A673 (cell line): ENCODE measurements around the gene TMEM163. TPM values are rescaled to one million over a fixed set of nuclear protein-coding genes. Genes with fewer than 3 reads are reported as not detected.

ENCODE experiments used
- BruUV-seq: library from RNA; stranded (reverse); fragments of 400-500 nt; replicated peaks from 2 replicates; lab custom pipeline; 2021; lab: Mats Ljungman, UMichigan
- CTCF ChIA-PET: fragments of 300-600 bp; sonication (Branson Sonifier 250); formaldehyde crosslinking; loops from one replicate; lab custom pipeline; 2022; ENCODE audit warnings: antibody characterized with exemption; lab: Charles Lee
- POLR2A ChIA-PET: fragments of 300-600 bp; sonication (Branson Sonifier 250); formaldehyde crosslinking; loops from one replicate; lab custom pipeline; 2022; ENCODE audit warnings: antibody characterized with exemption; ENCODE audit not compliant: low non-redundant PET; lab: Charles Lee
- DNase-seq: peaks from one replicate; pipeline ENCODE4 v3.0.0-alpha.2; 2015; ENCODE audit warnings: low spot score
- H3K27ac ChIP-seq: fragments of 200-600 bp; sonication (generic); 2 replicates; pipeline ENCODE4 v1.5.1; 2016; ENCODE audit warnings: mixed run types, low read depth, mild to moderate bottlenecking, mixed read lengths, antibody characterized with exemption, low read length; ENCODE audit not compliant: poor library complexity, severe bottlenecking
- H3K27me3 ChIP-seq: fragments of 200-600 bp; sonication (generic); replicated peaks from 2 replicates; pipeline ENCODE4 v1.6.1; 2017; ENCODE audit warnings: mixed run types, low read depth, mild to moderate bottlenecking, mixed read lengths, antibody characterized with exemption, low read length; ENCODE audit not compliant: insufficient read depth, poor library complexity
- H3K36me3 ChIP-seq: fragments of 200-600 bp; sonication (generic); 2 replicates; pipeline ENCODE4 v1.6.1; 2016; ENCODE audit warnings: mixed run types, mild to moderate bottlenecking, mixed read lengths, antibody characterized with exemption, low read length; ENCODE audit not compliant: insufficient read depth, poor library complexity, severe bottlenecking
- H3K4me1 ChIP-seq: fragments of 200-600 bp; sonication (generic); 2 replicates; pipeline ENCODE4 v1.6.1; 2017; ENCODE audit warnings: mixed run types, mild to moderate bottlenecking, mixed read lengths, antibody characterized with exemption, low read length; ENCODE audit not compliant: insufficient read depth, poor library complexity, severe bottlenecking
- H3K4me3 ChIP-seq: fragments of 200-600 bp; sonication (generic); 2 replicates; pipeline ENCODE4 v1.5.1; 2016; ENCODE audit warnings: low read depth, mixed run types, mild to moderate bottlenecking, mixed read lengths, low read length; ENCODE audit not compliant: poor library complexity, severe bottlenecking
- H3K9me3 ChIP-seq: fragments of 200-600 bp; sonication (generic); 2 replicates; pipeline ENCODE4 v1.6.1; 2016; ENCODE audit warnings: mixed run types, low read depth, mild to moderate bottlenecking, mixed read lengths, antibody characterized with exemption, low read length; ENCODE audit not compliant: poor library complexity, severe bottlenecking
- EZH2 ChIP-seq: fragments of 200-600 bp; sonication (generic); IDR thresholded peaks from 2 replicates; pipeline ENCODE4 v1.6.1; 2017; ENCODE audit warnings: borderline replicate concordance, low read depth, mild to moderate bottlenecking, mixed read lengths, antibody characterized with exemption, low read length; ENCODE audit not compliant: poor library complexity, severe bottlenecking
- intact Hi-C: fragments of 100-400 bp; cut with micrococcal nuclease; formaldehyde crosslinking; loops from one replicate; pipeline ENCODE4 v1.10.0; 2022; ENCODE audit not compliant: unreplicated experiment
- total RNA-seq: library from RNA; stranded (reverse); gene quantifications from 2 replicates; pipeline ENCODE4 v1.2.3, GENCODE V29; 2021
- TF ChIP-seq, protein P1 (sequence below): fragments of 300-800, 200-600 bp; sonication (generic); conservative IDR thresholded peaks from 2 replicates; pipeline ENCODE4 v1.5.1; 2017; ENCODE audit warnings: low read depth, mild to moderate bottlenecking, antibody characterized with exemption, low read length, moderate library complexity, mixed read lengths

Gene TMEM163
- total RNA-seq, 1 experiment from 2014 or later: not detected

DNA sequence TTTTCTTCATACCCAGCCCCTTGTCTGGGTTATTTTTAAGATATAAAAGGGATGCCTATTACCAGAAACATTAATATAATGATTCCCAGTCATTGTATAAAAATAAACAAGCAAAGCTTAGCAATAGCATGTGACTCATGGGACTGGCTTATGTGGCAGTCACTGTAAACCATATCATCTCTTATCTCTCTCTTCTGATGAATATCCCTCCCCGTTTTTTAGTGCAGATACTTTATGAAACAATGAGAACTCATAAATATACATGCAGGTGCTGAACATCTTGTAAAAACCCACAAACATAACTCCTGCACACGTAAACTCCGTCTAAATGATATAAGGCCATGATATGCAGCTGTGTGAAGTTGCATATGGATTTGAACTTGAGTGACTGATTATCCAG lies 310.0 kb downstream of the TMEM163 start:
- Histone ChIP-seq H3K27ac (no peak overlapping the region), H3K36me3 (no peaks in the 10 kb centered on the region), H3K27me3 (no peaks in the 10 kb centered on the region), H3K4me3 (no peak overlapping the region), H3K4me1 (no peaks in the 10 kb centered on the region), H3K9me3 (no peaks in the 10 kb centered on the region)
- no peak for DNase-seq
- BruUV-seq: no TSS peak
- ChIA-PET POLR2A (no interaction called here), CTCF (no interaction called here)
- intact Hi-C loops: no loop called here
- TF ChIP-seq EZH2: no peak
- TF ChIP-seq, protein P1, sequence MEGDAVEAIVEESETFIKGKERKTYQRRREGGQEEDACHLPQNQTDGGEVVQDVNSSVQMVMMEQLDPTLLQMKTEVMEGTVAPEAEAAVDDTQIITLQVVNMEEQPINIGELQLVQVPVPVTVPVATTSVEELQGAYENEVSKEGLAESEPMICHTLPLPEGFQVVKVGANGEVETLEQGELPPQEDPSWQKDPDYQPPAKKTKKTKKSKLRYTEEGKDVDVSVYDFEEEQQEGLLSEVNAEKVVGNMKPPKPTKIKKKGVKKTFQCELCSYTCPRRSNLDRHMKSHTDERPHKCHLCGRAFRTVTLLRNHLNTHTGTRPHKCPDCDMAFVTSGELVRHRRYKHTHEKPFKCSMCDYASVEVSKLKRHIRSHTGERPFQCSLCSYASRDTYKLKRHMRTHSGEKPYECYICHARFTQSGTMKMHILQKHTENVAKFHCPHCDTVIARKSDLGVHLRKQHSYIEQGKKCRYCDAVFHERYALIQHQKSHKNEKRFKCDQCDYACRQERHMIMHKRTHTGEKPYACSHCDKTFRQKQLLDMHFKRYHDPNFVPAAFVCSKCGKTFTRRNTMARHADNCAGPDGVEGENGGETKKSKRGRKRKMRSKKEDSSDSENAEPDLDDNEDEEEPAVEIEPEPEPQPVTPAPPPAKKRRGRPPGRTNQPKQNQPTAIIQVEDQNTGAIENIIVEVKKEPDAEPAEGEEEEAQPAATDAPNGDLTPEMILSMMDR: no peak

DNA sequence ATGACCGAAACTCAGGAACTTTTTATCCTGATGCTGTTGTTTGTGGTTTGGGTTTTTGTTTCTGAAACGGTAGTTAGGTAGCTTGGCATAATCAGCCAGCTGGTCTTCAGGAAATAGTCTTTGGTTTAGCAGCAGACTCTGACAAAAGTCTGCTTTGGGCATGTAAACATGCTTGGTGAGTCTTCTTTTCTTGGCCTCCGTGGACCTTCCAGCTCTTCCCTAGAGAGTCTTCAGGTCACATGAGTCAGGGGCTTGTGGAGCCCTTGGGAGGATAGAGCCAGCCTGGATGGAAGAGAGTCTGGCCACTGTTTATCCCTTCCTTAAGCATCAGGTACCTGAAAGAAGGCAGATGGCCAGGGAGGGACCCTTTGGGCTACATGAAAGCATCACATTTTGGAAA lies 310.4 kb downstream of the TMEM163 start:
- Histone ChIP-seq H3K27ac (no peak overlapping the region), H3K9me3 (no peaks in the 10 kb centered on the region), H3K4me3 (no peak overlapping the region), H3K27me3 (no peaks in the 10 kb centered on the region), H3K4me1 (no peaks in the 10 kb centered on the region), H3K36me3 (no peaks in the 10 kb centered on the region)
- DNase-seq: no peak
- TF ChIP-seq, protein P1: no peak
- TF ChIP-seq EZH2: no peak
- intact Hi-C loops: no loop called here
- CTCF ChIA-PET: no interaction called here
- POLR2A ChIA-PET: no interaction called here
- no TSS peak for BruUV-seq

DNA sequence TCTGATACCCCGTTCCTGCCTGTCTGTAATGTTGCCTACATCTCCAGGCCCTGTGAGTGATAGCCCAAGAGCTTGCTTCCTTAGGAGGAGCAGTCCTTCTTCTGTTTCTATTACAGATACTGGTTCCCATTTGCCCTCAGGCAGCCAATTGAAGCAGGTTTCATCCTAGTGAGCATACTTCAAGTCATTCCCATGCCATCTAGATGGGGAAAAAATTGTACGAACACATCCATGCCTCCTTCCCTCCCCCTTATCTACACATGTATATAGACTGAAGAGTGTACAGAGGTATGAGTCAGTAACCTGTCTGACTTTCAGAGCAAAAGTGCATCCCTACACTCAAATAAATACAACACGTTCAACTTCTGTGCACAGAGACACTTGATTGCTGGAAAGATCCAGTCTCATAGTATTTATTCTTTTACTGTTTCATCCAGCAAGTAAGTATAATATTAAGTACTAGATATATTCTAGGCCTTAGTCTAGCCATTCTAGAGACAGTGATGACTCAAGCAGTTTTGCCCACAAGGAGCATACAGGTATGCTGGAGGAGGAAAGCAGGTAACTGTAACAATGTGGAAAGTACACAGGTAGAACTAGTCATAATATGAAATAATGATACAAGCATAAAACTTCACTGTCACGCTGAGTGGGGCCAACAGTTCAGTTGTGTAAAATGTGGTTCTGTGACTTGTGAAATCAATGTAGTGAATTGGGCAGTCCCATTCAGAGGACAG lies 311.5 kb downstream of the TMEM163 start:
- H3K27ac ChIP-seq: no peak overlapping the region
- DNase-seq: no peak
- no peaks in the 10 kb centered on the region for H3K4me1 ChIP-seq
- BruUV-seq: no TSS peak
- TF ChIP-seq EZH2: no peak
- TF ChIP-seq, protein P1: no peak
- POLR2A ChIA-PET: no interaction called here
- H3K27me3 ChIP-seq: no peaks in the 10 kb centered on the region
- H3K36me3 ChIP-seq: no peaks in the 10 kb centered on the region
- H3K4me3 ChIP-seq: no peak overlapping the region
- no peaks in the 10 kb centered on the region for H3K9me3 ChIP-seq
- intact Hi-C loops: no loop called here
- CTCF ChIA-PET: no interaction called here
